ENCODE data around the gene STEAP4. TPM values are rescaled to one million over a fixed set of nuclear protein-coding genes. Genes with fewer than 3 reads are reported as not detected.

STEAP4 gene
- total RNA-seq, 1 experiment from 2014 or later: 0.10 TPM

GRCh38 chr7:88317422-88317821 is 10.7 kb upstream of the STEAP4 start:
- Histone ChIP-seq H3K27me3 (ENCODE audit: control insufficient read depth, insufficient read depth, low read length) (no peaks in the 10 kb centered on the region), H3K4me1 (ENCODE audit: control insufficient read depth, insufficient read depth, low read length) (no peaks in the 10 kb centered on the region), H3K9me3 (ENCODE audit: control insufficient read depth, insufficient read depth, low read depth, low read length) (no peaks in the 10 kb centered on the region), H3K27ac (ENCODE audit: low read length) (no peak overlapping the region), H3K36me3 (ENCODE audit: control insufficient read depth, insufficient read depth, low read length) (no peaks in the 10 kb centered on the region), H3K4me3 (ENCODE audit: low read depth in 2 of 2, low read length in 2 of 2) (no peak overlapping the region)
- BruUV-seq (replicated peaks): no TSS peak
- DNase-seq (ENCODE audit: low read depth, low spot score) (no peak), ATAC-seq (no peak)
- ChIA-PET CTCF (no interaction called here), POLR2A (no interaction called here)
- intact Hi-C loops (cut with micrococcal nuclease; ENCODE audit: unreplicated experiment) (no loop called here), in situ Hi-C loops (cut with HindIII; ENCODE audit: low pct_unique_long_range_greater_than_20kb, low sequenced_read_pairs) (no loop called here)
- no peak for TF ChIP-seq SIN3A (IDR thresholded peaks at IDR 0.05; ENCODE audit: borderline replicate concordance, insufficient read depth, low read depth, low read length)
- TF ChIP-seq, protein P1, sequence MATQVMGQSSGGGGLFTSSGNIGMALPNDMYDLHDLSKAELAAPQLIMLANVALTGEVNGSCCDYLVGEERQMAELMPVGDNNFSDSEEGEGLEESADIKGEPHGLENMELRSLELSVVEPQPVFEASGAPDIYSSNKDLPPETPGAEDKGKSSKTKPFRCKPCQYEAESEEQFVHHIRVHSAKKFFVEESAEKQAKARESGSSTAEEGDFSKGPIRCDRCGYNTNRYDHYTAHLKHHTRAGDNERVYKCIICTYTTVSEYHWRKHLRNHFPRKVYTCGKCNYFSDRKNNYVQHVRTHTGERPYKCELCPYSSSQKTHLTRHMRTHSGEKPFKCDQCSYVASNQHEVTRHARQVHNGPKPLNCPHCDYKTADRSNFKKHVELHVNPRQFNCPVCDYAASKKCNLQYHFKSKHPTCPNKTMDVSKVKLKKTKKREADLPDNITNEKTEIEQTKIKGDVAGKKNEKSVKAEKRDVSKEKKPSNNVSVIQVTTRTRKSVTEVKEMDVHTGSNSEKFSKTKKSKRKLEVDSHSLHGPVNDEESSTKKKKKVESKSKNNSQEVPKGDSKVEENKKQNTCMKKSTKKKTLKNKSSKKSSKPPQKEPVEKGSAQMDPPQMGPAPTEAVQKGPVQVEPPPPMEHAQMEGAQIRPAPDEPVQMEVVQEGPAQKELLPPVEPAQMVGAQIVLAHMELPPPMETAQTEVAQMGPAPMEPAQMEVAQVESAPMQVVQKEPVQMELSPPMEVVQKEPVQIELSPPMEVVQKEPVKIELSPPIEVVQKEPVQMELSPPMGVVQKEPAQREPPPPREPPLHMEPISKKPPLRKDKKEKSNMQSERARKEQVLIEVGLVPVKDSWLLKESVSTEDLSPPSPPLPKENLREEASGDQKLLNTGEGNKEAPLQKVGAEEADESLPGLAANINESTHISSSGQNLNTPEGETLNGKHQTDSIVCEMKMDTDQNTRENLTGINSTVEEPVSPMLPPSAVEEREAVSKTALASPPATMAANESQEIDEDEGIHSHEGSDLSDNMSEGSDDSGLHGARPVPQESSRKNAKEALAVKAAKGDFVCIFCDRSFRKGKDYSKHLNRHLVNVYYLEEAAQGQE (IDR thresholded peaks at IDR 0.05; ENCODE audit: insufficient read depth in 1 of 2, low read depth in 2 of 2, low read length in 1 of 2): no peak
- no peak for TF ChIP-seq CTCF (IDR thresholded peaks at IDR 0.05)
- no peak for TF ChIP-seq POLR2AphosphoS5 (IDR thresholded peaks at IDR 0.05; ENCODE audit: low read depth, low read length)
- TF ChIP-seq TCF7L2 (IDR thresholded peaks at IDR 0.05; ENCODE audit: low read depth, low read length): no peak

DNA sequence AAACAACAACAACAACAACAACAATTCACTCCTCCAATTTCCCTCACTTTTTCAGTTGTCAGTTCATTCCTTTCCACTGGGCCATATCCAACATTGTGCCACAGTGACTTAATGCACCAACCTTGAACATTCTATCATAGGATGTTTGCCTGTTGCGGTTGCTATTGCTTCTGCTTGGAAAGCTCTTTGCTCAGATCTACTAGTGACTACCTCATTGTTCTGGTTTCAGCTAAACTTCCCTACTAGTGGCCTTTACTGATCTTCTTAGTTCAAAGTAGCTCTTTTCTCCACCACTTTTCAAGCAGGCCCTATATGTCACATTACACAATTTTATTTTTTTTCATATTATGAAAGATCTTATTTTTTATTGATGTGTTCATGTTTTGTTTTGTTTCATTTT is 9.8 kb upstream of the STEAP4 start:
- H3K4me1 ChIP-seq (ENCODE audit: control insufficient read depth, insufficient read depth, low read length): no peaks in the 10 kb centered on the region
- no peak overlapping the region for H3K4me3 ChIP-seq (ENCODE audit: low read depth in 2 of 2, low read length in 2 of 2)
- no TSS peak for BruUV-seq (replicated peaks)
- POLR2A ChIA-PET: no interaction called here
- H3K9me3 ChIP-seq (ENCODE audit: control insufficient read depth, insufficient read depth, low read depth, low read length): no peaks in the 10 kb centered on the region
- H3K27ac ChIP-seq (ENCODE audit: low read length): no peak overlapping the region
- TF ChIP-seq, protein P1 (IDR thresholded peaks at IDR 0.05; ENCODE audit: insufficient read depth in 1 of 2, low read depth in 2 of 2, low read length in 1 of 2): no peak
- TF ChIP-seq TCF7L2 (IDR thresholded peaks at IDR 0.05; ENCODE audit: low read depth, low read length) (no peak), CTCF (IDR thresholded peaks at IDR 0.05) (no peak), POLR2AphosphoS5 (IDR thresholded peaks at IDR 0.05; ENCODE audit: low read depth, low read length) (no peak), SIN3A (IDR thresholded peaks at IDR 0.05; ENCODE audit: borderline replicate concordance, insufficient read depth, low read depth, low read length) (no peak)
- no peaks in the 10 kb centered on the region for H3K36me3 ChIP-seq (ENCODE audit: control insufficient read depth, insufficient read depth, low read length)
- no peak for ATAC-seq
- in situ Hi-C loops (cut with HindIII; ENCODE audit: low pct_unique_long_range_greater_than_20kb, low sequenced_read_pairs): no loop called here
- CTCF ChIA-PET: no interaction called here
- no peak for DNase-seq (ENCODE audit: low read depth, low spot score)
- intact Hi-C loops (cut with micrococcal nuclease; ENCODE audit: unreplicated experiment): no loop called here
- H3K27me3 ChIP-seq (ENCODE audit: control insufficient read depth, insufficient read depth, low read length): no peaks in the 10 kb centered on the region

Data from Panc1 (cell line).